RKO (cell line): ENCODE measurements around the gene PUS7.
"Not testable (repeated sequence)": the region's sequence is repeated elsewhere in the genome, so short reads cannot be mapped to it uniquely, and the experiment has no call there.

Experiments used
- DNase-seq: peaks from one replicate; pipeline ENCODE4 v3.0.0-alpha.2; 2016; ENCODE audit warnings: low spot score

Gene PUS7

DNA sequence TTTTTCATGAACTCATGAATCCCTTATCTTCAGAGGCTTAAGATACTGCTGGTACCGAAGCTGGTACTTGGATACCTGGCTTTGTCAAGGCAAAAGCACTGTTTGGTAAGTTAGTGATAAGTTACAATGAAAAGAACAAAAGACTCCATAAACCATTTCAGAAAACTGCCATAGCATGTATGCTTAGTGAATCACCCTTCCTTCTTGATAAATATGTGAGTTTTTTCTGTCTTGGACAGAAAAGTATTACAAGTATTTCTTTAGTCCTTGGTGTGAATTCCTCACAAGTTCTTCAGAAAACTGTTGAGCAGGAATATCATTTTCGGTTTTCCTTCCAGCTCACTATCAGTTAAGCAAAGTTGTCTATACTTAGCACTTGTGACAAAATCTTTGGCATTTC, 25.6 kb downstream of the PUS7 start:
- DNase-seq = no peak

DNA sequence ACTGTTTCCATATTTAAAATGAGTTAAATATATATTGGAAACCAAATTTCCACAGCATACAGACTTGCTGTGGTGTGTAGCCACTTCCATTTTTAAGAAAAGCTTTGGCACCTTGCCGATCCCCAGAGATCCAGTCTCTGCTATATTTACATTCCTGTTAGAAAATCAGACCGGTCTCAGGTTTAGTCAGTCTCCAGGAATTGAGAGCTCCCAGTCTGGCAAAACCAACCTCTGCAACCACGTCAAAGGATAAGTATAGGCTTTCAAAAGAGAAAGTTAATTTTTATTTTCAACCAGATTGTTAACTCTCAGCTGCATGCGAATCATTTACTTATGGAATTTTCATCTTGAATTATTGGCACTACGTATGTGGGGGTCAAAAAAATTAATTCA, 28.2 kb downstream of the PUS7 start:
- DNase-seq = no peak

DNA sequence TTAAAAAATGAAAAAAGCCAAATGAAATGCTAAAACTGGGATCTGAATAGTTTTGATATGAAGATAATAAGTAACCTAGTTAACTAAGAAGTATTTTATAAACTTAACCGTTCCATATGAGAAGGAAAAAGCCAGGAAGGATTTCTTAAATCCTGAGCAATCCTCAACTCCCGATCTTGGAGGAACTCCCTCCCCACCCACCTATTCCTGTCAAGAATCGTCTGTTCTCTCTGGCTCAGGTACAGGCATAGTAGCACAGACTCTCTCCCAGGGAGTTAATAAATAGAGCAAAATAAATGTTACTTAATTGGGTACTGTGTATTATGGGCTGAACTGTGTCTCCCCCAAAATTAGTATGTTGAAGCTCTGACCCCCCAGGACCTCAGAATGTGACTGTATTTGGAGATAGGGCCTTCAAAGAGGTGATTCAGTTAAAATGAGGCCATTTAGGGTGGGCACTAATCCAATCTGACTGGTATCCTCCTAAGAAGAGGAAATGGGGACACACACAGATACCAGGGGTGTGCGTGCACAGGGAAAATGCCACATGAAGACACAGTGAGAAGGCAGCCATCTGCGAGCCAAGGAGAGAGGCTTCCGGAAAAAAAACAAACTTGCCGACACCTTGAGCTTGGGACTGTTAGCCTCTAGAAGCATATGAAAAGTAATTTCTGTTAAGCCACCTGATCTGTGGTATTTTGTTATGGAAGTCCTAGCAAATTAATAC, 28.7 kb downstream of the PUS7 start:
- DNase-seq = no peak

DNA sequence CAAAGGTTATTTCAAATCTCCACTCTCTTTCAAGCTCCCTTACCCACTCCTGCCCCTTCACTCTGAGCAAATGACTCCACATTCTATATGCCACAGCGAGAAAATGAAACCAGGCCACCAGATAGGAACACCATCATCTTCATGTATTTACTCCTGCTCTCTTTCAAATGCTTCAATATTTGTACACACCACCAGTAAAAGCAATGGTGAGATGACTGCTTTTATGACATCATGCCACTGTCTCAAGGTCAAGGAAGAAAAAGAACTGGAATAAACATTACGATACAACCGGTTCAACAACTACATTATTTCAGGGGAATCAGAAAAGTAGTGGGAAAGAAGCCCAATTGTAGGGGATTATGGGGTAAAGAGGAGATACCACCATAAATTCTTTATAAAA, 32.7 kb downstream of the PUS7 start:
- no peak for DNase-seq

DNA sequence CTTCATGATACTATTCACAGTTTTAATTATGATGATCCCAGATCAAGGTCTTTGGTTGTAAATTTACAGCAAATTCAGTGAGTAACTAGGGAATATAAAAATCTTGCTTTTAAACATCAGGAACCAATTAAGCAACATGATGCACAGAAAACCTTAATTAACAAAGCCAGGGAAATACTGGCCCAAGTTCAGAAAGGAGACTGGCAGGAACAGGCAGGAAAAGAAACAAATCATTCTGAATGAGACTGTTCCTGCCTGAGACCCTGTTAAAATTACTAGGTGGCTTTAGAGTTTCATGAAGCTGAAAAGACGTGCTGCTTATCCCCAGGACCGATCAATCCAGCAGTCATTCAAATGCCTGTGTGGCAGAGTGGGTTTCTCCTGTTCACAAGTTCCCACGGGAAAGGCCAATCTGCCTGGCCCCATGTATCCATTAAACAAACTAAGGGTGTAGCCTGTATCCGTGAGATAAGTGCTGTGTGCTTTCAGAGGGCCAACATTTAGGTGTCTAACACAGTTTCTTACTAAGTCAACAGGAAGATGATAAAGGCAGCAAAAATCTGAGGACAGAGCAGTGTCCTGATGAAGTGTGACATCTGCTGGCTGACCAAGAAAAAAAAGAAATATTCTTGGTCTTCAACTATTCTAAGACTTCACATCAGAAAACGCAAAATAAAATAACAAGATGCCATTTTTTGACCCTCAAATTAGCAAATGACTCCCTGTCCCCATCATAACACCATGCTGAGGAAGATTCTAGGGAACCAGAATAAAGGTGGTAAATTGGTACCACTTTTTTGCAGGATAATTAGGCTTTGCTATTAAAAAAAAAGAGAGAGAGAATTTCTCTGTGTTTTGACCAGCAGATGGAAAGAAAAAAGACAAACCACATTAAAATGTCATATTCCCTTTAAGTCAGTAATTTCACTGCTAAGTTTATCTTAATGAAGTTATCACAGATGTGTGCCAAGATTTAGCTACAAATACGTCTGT, 34.2 kb downstream of the PUS7 start:
- peak; percentile 89 for DNase-seq

DNA sequence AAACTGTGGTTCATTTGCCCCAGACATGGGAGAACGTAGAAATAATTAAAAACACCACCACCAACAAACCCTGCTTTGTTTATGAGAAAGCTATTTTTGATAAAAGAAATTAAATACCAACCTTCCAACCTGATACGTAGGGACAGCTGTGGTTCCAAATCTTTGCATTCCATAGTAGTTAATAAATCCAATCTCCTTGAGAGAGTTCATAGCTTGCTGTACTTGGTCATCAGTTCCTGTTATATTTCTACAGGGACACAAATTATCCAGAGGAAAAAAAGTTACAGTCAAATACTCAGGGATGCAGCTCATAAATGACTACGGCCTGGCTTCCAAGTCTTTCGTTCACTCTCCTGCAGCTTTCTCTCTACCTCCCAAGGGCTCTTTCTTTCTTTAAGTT, 41.1 kb downstream of the PUS7 start:
- DNase-seq = no peak

DNA sequence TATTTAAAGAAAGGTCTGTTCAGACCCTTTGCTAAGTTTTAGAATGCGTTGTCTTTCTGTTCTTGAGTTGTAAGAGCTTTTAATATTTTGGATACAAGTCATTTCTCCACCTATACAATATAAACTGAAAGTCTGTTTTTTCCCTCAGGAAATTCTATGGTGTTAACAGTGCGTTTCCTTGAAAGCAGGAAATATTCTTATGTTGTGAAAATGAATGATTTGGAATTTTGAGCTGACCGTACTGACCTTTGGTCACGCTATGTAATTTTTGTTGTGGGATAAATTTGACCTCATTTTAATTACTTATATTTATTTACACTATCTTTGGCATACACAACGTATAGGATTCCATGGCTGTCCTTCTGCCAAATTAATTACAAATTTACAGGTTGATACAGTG, 43.5 kb downstream of the PUS7 start:
- DNase-seq = no peak

DNA sequence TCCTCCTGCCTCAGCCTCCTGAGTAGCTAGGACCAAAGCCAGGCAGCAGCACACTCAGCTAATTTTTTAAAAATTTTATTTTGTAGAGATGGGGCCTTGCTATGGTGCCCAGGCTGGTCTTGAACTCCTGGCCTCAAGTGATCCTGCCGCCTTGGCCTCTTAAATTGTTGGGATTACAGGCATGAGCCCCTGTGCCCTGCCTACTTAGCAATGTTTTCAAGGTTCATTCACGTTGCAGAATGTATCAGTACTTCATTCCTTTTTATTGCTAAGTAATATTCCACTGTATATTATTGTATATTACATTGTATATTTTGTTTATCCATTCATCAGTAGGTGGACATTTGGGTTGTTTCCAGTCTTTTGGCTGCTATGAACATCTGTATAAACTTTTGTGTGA, 44.2 kb downstream of the PUS7 start:
- no peak for DNase-seq

DNA sequence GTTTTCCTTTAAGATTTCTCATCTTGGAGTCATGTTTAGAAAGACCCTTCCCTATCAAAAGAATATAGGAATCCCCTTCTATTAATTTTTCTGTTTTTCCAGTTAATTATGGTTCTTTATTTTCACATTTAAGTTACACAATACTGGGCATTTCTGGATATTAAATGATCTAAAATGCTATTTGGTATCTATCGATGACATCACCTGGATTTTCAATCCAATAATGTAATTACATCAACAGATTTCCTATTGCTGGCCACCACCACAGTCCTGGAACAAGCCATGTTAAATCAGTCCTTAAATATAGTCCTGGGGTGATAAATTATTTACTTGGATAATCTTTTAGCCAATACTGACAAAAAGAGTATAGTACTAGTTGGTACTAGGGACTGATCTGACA, 48.0 kb downstream of the PUS7 start:
- DNase-seq = no peak

DNA sequence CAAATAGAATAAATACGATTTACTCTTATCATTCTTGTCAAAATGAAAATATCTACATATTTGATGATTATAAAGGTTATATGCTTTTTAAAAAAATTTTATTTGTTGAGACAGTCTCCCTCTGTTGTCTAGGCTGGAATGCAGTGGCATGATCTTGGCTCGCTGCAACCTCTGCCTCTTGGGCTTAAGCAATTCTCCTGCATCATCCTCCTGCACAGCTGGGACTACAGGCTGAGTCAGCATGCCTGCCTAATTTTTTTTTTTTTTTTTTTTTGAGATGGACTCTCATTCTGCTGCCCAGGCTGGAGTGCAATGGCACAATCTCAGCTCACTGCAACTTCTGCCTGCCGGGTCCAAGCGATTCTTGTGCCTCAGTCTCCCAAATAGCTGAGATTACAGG, 48.9 kb downstream of the PUS7 start:
- DNase-seq = peak; percentile 74

DNA sequence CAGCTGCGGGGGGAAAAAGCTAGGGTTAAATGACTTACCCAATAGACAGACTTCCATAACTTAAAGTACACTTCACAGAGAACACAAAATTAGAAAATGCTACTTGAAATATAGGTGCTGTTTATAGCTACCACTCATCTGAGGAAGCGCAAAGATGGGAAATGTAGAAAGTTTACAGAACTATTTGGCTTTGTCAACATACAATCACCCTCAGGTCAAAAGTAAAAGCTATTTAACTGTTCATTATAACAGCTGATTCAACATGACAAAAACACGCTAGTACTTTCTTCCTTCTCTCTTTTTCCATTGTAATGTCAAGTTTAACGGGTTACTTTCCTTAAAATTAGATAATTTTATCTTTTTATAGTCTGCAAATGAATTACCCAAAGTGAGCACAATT, 51.2 kb downstream of the PUS7 start:
- DNase-seq = no peak

DNA sequence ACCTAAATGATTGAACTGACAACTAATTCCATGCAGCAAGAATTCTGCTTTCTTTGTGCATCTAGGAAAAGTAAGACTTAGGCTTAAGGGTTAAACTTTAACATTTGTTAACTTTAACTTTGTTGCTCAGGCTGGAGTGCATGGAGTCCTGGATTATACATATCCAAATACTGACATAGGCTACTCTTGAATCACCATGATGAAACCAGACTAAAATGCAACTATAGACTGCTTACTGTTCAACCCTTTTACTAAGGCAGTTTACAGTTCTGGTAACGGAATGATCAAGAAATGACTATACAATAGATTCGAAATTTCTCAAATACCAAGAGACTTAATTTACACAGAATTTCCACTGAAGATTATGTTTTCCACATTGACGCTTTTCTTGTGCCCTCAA, 52.0 kb downstream of the PUS7 start:
- DNase-seq = no peak

DNA sequence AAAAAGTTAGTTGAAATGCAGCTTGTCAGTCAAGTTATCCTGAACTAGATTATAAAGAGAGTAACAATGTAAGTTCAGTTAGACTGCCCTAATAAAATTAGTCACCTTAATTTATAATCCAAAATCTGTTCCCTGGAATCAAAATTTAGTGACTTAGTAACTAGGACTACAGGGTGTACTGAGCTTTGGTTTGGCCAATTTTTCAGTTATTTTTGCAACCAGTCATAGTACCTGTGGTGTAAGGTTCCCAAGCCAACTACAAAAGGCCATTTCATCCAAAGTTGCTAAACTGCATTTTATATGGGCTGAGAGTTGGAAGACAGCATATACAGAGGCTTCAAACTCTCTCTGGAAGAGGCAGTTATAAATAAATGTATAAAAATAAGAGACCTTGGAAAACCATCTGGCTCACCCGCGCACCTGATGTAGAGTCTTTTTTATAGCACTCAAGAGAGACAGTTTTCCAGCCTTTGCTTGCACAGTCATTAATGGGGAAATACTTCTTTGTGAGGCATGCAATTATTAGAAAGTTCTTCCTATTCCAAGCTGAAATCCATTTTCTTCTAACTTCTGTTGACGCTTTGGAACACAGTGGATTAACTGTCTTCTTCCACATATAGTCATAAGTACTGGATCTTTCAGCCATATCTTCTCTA, 59.2 kb downstream of the PUS7 start:
- DNase-seq = no peak

DNA sequence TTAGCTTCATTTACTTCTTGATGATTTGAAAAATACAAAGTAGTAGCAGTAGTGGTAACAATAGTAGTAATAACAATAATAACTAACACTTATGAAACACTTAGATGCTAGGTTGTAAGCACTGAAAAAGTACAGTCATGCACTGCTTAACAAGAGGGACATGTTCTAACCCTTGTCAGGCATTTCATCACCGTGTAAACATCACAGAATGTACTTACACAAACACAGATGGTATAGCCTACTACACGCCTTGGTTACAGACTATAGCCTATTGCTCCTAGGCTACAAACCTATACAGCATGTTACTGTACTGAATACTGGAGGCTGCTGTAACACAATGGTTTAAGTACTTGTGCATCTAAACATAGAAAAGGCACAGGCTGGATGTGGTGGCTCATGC, 60.6 kb downstream of the PUS7 start:
- DNase-seq = no peak

DNA sequence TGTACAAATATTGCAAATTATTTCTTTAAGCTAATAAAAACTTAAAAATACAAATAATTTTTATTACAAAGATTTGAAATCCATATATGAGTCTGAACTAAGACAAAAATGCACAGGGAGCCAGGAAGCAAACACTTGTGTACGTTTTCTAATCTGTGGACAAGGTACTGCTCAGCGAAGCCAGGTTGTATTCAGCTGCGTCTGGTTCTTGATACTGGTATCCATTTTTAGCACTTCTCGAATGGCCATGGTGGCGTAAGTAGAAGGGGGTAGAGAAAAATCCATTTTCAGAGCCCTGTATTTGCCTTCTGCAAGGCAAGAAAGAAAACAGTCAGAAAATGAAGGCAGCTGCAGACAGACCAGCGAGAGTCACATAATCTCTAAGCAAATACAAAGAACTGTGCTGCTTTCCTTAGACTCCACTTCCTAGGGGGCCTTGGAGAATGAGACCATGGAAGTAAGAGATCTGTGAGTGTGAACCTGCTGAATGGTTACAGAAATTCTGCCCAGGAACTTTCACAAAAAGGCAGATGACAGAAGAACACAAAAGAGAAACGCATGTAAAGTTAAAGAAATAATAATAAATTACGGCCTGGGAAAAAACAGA, 64.3 kb downstream of the PUS7 start:
- no peak for DNase-seq

DNA sequence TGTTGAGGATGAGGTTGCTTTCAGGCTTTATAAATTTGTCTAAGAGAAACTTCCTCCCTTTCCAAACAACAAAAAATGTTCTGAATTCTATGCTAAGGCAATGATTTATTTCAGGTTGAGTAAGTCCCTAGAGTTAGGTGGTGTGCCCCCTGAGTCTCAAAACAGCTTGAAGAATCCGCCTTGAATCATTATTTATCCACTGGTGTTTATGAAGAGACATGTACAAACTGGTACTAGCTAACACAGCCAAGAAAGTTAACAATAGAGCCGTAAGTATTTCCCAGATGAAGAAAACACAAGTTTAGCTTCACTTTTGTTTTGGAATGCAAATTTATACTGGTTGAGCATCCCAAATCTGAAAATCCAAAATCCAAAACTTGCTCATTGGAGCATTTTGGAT, 67.2 kb downstream of the PUS7 start:
- DNase-seq = no peak

DNA sequence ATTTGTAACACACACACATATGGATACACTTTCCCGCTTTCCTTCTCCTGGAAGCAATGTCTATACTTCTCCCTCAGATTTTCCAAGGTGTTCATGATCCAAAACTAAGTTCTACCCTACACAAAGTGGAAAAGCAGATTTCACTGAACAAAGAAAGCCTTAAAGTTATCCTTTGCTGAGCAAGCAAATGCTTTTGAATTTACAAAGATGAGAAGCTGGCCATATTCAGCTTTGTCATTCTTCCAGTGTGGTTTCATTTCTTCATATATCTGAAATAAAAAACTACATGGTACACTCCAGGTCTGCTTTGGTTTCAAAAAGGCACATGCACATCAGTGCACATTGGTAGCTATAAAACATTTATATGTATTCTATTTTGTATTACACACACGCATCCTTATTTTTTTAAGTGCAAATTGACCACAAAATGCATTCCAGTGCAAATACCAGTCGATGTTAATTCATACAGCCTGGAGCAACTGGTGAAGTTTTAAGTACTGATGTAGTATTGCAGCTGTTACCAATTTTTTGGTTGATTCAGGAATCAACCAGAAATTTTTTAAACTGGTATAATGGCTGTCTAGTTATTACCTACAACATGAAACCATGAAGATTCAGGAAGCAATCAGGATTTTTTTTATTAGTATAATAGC, 67.8 kb downstream of the PUS7 start:
- no peak for DNase-seq

DNA sequence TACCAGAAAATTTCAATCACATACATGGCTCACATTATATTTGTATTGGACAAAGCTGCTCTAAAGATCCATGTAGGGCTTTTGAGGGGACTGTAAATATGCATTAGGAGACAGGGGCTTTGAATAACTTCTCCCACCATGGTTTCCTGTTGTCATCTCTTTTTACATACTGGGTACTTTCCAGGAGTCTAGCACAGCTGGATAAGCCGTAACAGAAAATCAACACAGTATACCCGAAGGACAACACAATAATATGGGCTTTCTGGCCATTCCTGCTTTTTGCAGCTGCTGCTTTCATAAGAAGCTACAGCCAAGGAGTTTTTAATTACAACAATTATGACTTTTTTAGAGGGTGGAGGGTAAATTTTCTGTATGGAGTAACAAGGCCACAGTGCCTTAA, 70.0 kb downstream of the PUS7 start:
- no peak for DNase-seq

DNA sequence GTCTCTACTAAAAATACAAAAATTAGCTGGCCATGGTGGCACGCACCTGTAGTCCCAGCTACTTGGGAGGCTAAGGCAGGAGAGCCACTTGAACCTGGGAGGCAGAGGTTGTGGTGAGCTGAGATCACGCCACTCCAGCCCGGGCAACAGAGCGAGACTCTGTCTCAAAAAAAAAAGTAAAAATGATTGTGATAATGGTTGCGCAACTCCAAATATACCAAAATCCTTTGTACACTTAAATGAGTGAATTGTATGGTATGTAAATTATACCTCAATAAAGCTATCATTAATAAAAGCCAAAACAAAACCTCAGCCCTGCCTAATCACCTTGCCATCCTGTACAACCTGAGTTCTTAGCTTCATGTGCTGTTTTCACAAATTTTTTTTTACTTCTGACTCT, 71.2 kb downstream of the PUS7 start:
- DNase-seq = not testable (repeated sequence)

DNA sequence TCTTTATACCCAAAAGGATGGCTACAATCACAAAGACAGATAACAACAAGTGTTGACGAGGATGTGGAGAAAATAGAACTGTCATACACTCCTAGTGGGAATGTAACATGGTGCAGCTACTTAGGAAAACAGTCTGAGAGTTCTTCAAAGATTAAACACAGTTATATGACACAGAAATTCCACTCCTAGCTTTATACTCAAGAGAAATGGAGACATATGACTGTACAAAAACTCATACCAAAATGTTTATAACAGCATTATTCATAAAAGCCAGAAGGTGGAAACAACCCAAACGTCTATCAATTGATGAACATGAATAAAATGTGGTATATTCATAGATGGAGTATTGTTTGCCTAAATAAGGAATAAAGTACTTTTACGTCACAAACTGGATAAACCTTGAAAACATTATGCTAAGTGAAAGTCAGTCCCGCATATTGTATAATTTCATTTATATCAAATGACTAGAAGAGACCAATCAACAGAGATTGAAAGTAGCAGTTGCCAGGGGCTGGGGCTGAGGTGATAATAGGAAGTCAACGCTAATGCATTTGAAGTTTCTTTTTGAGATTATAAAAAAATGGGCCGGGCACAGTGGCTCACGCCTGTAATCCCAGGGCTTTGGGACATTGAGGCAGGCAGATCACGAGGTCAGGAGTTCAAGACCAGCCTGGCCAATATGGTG, 71.8 kb downstream of the PUS7 start:
- no peak for DNase-seq

DNA sequence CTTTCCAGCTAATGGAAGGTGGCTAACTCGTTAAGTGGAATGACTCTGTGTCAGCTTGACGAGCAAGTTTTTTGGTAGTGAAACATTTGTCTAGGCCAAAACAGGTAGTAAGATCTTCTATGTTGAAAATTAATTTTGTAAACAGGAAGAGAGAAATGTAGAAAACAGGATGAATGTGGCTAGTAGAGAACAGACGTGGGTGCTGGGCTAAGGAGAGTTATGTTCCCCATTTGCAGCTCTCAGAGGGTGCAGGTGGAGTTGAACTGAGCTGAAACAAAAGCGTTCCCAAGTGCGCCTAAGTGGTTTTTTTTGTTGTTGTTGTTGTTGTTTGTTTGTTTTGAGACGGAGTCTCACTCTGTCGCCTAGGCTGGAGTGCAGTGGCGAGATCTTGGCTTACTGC, 73.9 kb downstream of the PUS7 start:
- no peak for DNase-seq
